HepG2 (cell line): ENCODE results near the gene EBF4. TPM values are rescaled to one million over a fixed set of nuclear protein-coding genes. Genes with fewer than 3 reads are reported as not detected.

Experiments used
- BCL6 ChIP-seq: IDR thresholded peaks from 2 replicates; pipeline ENCODE4 v1.6.1; 2016; ENCODE audit warnings: missing genetic modification reagents, missing compliant biosample characterization
- GABPA ChIP-seq, 2 experiments: IDR thresholded peaks; 2 replicates each; pipeline ENCODE4 v1.6.1; 2011 to 2016; ENCODE audit warnings: low read depth in 2 of 2, low read length in 1 of 2, missing biosample characterization in 1 of 2, missing genetic modification characterization in 1 of 2
- LCORL ChIP-seq, 2 experiments: fragments of 450-650 bp in 1 of 2; sonication (generic) in 1 of 2; formaldehyde crosslinking in 1 of 2; IDR thresholded peaks; 2 replicates each; pipeline versions ENCODE4 v1.5.0 to v1.6.1; 2017 to 2020; ENCODE audit warnings: antibody characterized with exemption in 1 of 2, missing genetic modification reagents in 1 of 2
- PAX8 ChIP-seq: sonication (generic); formaldehyde crosslinking; IDR thresholded peaks from 2 replicates; pipeline ENCODE4 v1.8.0; 2022; ENCODE audit warnings: mild to moderate bottlenecking, missing genetic modification reagents, borderline replicate concordance
- PPARG ChIP-seq: conservative IDR thresholded peaks from 2 replicates; pipeline ENCODE4 v1.6.1; 2016; ENCODE audit warnings: missing biosample characterization, missing genetic modification reagents
- SP2 ChIP-seq: sonication (generic); formaldehyde crosslinking; IDR thresholded peaks from 2 replicates; pipeline ENCODE4 v1.5.1; 2020; ENCODE audit warnings: mild to moderate bottlenecking, missing genetic modification reagents
- SUZ12 ChIP-seq: fragments of 150-350 bp; IDR thresholded peaks from 2 replicates; pipeline ENCODE4 v1.6.1; 2014; ENCODE audit warnings: low read depth, low read length
- ZMAT3 ChIP-seq: sonication (generic); formaldehyde crosslinking; conservative IDR thresholded peaks from 2 replicates; pipeline ENCODE4 v1.7.0; 2021; ENCODE audit warnings: missing genetic modification reagents
- ZNF331 ChIP-seq: sonication (generic); formaldehyde crosslinking; IDR thresholded peaks from 2 replicates; pipeline ENCODE4 v1.4.0; 2020; ENCODE audit warnings: missing genetic modification reagents
- ZNF350 ChIP-seq: sonication (generic); formaldehyde crosslinking; IDR thresholded peaks from 2 replicates; pipeline ENCODE4 v1.4.0; 2020; ENCODE audit warnings: mild to moderate bottlenecking, low read depth, missing genetic modification reagents, borderline replicate concordance
- ZNF546 ChIP-seq: sonication (generic); formaldehyde crosslinking; conservative IDR thresholded peaks from 2 replicates; pipeline ENCODE4 v1.8.1; 2023; ENCODE audit warnings: mild to moderate bottlenecking, missing genetic modification reagents
- ZNF577 ChIP-seq: sonication (generic); formaldehyde crosslinking; IDR thresholded peaks from 2 replicates; pipeline ENCODE4 v1.4.0; 2020; ENCODE audit warnings: mild to moderate bottlenecking, low read depth, missing genetic modification reagents, borderline replicate concordance
- ZNF607 ChIP-seq: sonication (generic); formaldehyde crosslinking; IDR thresholded peaks from 2 replicates; pipeline ENCODE4 v1.5.1; 2020; ENCODE audit warnings: missing genetic modification reagents, mild to moderate bottlenecking, borderline replicate concordance
- ZNF761 ChIP-seq: sonication (generic); formaldehyde crosslinking; conservative IDR thresholded peaks from 2 replicates; pipeline ENCODE4 v1.4.0; 2020; ENCODE audit warnings: mild to moderate bottlenecking, missing genetic modification reagents
- polyA plus RNA-seq, 8 experiments: library from polyadenylated mRNA; depleted of rRNA in 3 of 8; stranded (reverse) in 7 of 8; unstranded in 1 of 8; fragments of >200 nt; fragmentation: Illumina TruSeq in 4 of 8; extraction: Trizol in 4 of 8; gene quantifications; 2 replicates each; pipeline versions ENCODE4 v1.2.1 to v1.2.3, GENCODE V29; 2011 to 2016; ENCODE audit warnings: low read depth in 4 of 8, missing spikeins in 1 of 8, mixed read lengths in 1 of 8; ENCODE audit not compliant: insufficient read depth in 1 of 8
- total RNA-seq, 5 experiments: library from RNA; depleted of rRNA; stranded (reverse); fragments of >200 nt; fragmentation: Illumina TruSeq; extraction: Trizol; gene quantifications; 2 replicates each; pipeline ENCODE4 v1.2.3, GENCODE V29; 2016; ENCODE audit warnings: low read depth in 1 of 5
- TF ChIP-seq, protein P1 (sequence below), 2 experiments: IDR thresholded peaks; 2 replicates each; pipeline ENCODE4 v1.6.1; 2011 to 2012; ENCODE audit warnings: low read length in 2 of 2, borderline replicate concordance in 1 of 2, low read depth in 1 of 2, mild to moderate bottlenecking in 1 of 2, moderate library complexity in 1 of 2
- TF ChIP-seq, protein P2 (sequence below): sonication (generic); formaldehyde crosslinking; IDR thresholded peaks from 2 replicates; pipeline ENCODE4 v1.4.0; 2020; ENCODE audit warnings: missing genetic modification reagents
- TF ChIP-seq, protein P3 (sequence below): sonication (generic); formaldehyde crosslinking; IDR thresholded peaks from 2 replicates; pipeline ENCODE4 v1.4.0; 2020; ENCODE audit warnings: missing genetic modification reagents
- TF ChIP-seq, protein P4 (sequence below): sonication (generic); formaldehyde crosslinking; IDR thresholded peaks from 2 replicates; pipeline ENCODE4 v1.5.1; 2020; ENCODE audit warnings: mild to moderate bottlenecking, moderate library complexity, missing genetic modification reagents
- TF ChIP-seq, protein P5 (sequence below): sonication (generic); formaldehyde crosslinking; IDR thresholded peaks from 2 replicates; pipeline ENCODE4 v1.9.0; 2021; ENCODE audit warnings: missing genetic modification reagents, borderline replicate concordance

The EBF4 gene
- total and polyA plus RNA-seq, 2 of the 13 experiments (the other 11 are each of a cell fraction or from before 2014, with no cell fraction given): 0.84 to 2.2 TPM

DNA sequence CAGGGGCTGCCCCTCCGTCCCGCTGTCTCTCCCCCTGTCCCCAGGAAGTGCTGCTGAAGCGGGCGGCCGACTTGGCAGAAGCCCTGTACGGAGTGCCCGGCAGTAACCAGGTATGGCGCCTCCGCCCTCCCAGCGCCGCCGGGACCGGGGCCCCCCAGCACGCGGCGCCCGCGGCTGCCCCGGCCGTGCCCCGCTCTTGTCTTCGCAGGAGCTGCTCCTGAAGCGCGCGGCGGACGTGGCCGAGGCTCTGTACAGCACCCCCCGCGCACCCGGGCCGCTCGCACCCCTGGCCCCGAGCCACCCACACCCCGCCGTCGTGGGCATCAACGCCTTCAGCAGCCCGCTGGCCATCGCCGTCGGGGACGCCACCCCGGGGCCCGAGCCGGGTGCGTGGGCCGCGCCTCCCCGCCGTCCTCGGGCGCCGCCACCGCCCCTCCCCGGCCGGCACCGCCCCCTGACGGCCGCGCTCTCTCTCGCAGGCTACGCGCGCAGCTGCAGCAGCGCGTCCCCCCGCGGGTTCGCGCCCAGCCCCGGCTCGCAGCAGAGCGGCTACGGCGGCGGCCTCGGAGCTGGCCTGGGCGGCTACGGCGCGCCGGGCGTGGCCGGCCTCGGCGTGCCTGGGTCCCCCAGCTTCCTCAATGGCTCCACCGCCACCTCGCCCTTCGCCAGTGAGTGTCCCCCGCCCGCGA lies 59.4 kb downstream of the EBF4 start (continued):
- TF ChIP-seq, protein P1, sequence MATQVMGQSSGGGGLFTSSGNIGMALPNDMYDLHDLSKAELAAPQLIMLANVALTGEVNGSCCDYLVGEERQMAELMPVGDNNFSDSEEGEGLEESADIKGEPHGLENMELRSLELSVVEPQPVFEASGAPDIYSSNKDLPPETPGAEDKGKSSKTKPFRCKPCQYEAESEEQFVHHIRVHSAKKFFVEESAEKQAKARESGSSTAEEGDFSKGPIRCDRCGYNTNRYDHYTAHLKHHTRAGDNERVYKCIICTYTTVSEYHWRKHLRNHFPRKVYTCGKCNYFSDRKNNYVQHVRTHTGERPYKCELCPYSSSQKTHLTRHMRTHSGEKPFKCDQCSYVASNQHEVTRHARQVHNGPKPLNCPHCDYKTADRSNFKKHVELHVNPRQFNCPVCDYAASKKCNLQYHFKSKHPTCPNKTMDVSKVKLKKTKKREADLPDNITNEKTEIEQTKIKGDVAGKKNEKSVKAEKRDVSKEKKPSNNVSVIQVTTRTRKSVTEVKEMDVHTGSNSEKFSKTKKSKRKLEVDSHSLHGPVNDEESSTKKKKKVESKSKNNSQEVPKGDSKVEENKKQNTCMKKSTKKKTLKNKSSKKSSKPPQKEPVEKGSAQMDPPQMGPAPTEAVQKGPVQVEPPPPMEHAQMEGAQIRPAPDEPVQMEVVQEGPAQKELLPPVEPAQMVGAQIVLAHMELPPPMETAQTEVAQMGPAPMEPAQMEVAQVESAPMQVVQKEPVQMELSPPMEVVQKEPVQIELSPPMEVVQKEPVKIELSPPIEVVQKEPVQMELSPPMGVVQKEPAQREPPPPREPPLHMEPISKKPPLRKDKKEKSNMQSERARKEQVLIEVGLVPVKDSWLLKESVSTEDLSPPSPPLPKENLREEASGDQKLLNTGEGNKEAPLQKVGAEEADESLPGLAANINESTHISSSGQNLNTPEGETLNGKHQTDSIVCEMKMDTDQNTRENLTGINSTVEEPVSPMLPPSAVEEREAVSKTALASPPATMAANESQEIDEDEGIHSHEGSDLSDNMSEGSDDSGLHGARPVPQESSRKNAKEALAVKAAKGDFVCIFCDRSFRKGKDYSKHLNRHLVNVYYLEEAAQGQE (IDR thresholded peaks at IDR 0.05; ENCODE audit: borderline replicate concordance in 1 of 2, low read depth in 1 of 2, low read length in 2 of 2): no peak
- TF ChIP-seq ZNF331 (CRISPR knock-in tag) (no peak), ZNF607 (CRISPR knock-in tag) (no peak), SUZ12 (no peak), BCL6 (no peak), ZNF577 (no peak), PAX8 (CRISPR knock-in tag) (no peak), ZMAT3 (CRISPR knock-in tag) (no peak), GABPA (IDR thresholded peaks at IDR 0.05; ENCODE audit: low read depth, low read length) (no peak), GABPA (CRISPR knock-in tag; IDR thresholded peaks at IDR 0.05; ENCODE audit: low read depth) (no peak), SP2 (peak; percentile 39; the same call in 1 of the 2 replicates), ZNF761 (CRISPR knock-in tag) (no peak), PPARG (CRISPR knock-in tag) (no peak), ZNF546 (CRISPR knock-in tag) (0 out of 2 replicates have a peak, but pooled peaks have one; percentile 47), LCORL (IDR thresholded peaks at IDR 0.05) (no peak), LCORL (CRISPR knock-in tag; IDR thresholded peaks at IDR 0.05) (no peak), ZNF350 (CRISPR knock-in tag) (no peak; the same call in 1 of the 2 replicates)
- TF ChIP-seq, protein P2, sequence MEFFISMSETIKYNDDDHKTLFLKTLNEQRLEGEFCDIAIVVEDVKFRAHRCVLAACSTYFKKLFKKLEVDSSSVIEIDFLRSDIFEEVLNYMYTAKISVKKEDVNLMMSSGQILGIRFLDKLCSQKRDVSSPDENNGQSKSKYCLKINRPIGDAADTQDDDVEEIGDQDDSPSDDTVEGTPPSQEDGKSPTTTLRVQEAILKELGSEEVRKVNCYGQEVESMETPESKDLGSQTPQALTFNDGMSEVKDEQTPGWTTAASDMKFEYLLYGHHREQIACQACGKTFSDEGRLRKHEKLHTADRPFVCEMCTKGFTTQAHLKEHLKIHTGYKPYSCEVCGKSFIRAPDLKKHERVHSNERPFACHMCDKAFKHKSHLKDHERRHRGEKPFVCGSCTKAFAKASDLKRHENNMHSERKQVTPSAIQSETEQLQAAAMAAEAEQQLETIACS (CRISPR knock-in tag): peak; percentile 71
- TF ChIP-seq, protein P3, sequence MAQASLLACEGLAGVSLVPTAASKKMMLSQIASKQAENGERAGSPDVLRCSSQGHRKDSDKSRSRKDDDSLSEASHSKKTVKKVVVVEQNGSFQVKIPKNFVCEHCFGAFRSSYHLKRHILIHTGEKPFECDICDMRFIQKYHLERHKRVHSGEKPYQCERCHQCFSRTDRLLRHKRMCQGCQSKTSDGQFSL: peak; percentile 71; the same call in 1 of the 2 replicates
- TF ChIP-seq, protein P4, sequence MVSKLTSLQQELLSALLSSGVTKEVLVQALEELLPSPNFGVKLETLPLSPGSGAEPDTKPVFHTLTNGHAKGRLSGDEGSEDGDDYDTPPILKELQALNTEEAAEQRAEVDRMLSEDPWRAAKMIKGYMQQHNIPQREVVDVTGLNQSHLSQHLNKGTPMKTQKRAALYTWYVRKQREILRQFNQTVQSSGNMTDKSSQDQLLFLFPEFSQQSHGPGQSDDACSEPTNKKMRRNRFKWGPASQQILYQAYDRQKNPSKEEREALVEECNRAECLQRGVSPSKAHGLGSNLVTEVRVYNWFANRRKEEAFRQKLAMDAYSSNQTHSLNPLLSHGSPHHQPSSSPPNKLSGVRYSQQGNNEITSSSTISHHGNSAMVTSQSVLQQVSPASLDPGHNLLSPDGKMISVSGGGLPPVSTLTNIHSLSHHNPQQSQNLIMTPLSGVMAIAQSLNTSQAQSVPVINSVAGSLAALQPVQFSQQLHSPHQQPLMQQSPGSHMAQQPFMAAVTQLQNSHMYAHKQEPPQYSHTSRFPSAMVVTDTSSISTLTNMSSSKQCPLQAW: no peak
- TF ChIP-seq, protein P5, sequence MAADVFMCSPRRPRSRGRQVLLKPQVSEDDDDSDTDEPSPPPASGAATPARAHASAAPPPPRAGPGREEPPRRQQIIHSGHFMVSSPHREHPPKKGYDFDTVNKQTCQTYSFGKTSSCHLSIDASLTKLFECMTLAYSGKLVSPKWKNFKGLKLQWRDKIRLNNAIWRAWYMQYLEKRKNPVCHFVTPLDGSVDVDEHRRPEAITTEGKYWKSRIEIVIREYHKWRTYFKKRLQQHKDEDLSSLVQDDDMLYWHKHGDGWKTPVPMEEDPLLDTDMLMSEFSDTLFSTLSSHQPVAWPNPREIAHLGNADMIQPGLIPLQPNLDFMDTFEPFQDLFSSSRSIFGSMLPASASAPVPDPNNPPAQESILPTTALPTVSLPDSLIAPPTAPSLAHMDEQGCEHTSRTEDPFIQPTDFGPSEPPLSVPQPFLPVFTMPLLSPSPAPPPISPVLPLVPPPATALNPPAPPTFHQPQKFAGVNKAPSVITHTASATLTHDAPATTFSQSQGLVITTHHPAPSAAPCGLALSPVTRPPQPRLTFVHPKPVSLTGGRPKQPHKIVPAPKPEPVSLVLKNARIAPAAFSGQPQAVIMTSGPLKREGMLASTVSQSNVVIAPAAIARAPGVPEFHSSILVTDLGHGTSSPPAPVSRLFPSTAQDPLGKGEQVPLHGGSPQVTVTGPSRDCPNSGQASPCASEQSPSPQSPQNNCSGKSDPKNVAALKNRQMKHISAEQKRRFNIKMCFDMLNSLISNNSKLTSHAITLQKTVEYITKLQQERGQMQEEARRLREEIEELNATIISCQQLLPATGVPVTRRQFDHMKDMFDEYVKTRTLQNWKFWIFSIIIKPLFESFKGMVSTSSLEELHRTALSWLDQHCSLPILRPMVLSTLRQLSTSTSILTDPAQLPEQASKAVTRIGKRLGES (CRISPR knock-in tag): no peak
